ENCODE measurements around the gene MAD2L2.

GRCh38 chr1:11707621-11708276, 26.8 kb upstream of the MAD2L2 start:
- no peak for TF ChIP-seq POLR2A (IDR thresholded peaks at IDR 0.05)
- no peak for TF ChIP-seq CTCF (IDR thresholded peaks at IDR 0.05)
- TF ChIP-seq EP300 (IDR thresholded peaks at IDR 0.05; ENCODE audit: low read depth): no peak

Measured in transverse colon (tissue), 3 donors.